GM23338 (cell line): ENCODE data around the gene TTF1.

Source experiments
- CREB1 ChIP-seq: fragments of 250-450 bp; sonication (Bioruptor Pico); IDR thresholded peaks from 2 replicates; pipeline ENCODE4 v1.5.0; 2020; ENCODE audit warnings: low read depth, mild to moderate bottlenecking, moderate library complexity
- CTCF ChIP-seq, 2 experiments: fragments of 200-600 bp in 1 of 2; sonication (generic) in 1 of 2; conservative IDR thresholded peaks; 2 replicates each; pipeline versions ENCODE4 v1.5.1 to v1.6.1; 2016 to 2017; ENCODE audit warnings: antibody characterized with exemption in 2 of 2, low read depth in 2 of 2, mild to moderate bottlenecking in 2 of 2, moderate library complexity in 1 of 2
- EZH2 ChIP-seq: fragments of 200-600 bp; sonication (generic); IDR thresholded peaks from one replicate; pipeline ENCODE4 v1.8.0; 2017; ENCODE audit warnings: antibody characterized with exemption, mild to moderate bottlenecking, low read depth; ENCODE audit not compliant: unreplicated experiment
- EZH2phosphoT487 ChIP-seq: fragments of 200-600 bp; sonication (generic); IDR thresholded peaks from one replicate; pipeline ENCODE4 v1.8.1; 2018; ENCODE audit warnings: antibody characterized with exemption; ENCODE audit not compliant: unreplicated experiment
- NANOG ChIP-seq: IDR thresholded peaks from 2 replicates; pipeline ENCODE4 v1.6.1; 2016; ENCODE audit warnings: antibody characterized with exemption, borderline replicate concordance
- POLR2AphosphoS5 ChIP-seq: IDR thresholded peaks from 2 replicates; pipeline ENCODE4 v1.6.1; 2016; ENCODE audit warnings: antibody characterized with exemption, low read depth
- REST ChIP-seq: IDR thresholded peaks from one replicate; pipeline ENCODE4 v1.6.1; 2018; ENCODE audit warnings: antibody characterized with exemption; ENCODE audit not compliant: unreplicated experiment
- STAT1 ChIP-seq: IDR thresholded peaks from one replicate; pipeline ENCODE4 v1.6.1; 2016; ENCODE audit warnings: antibody characterized with exemption; ENCODE audit not compliant: unreplicated experiment
- ZNF331 ChIP-seq: fragments of 250-450 bp; sonication (Bioruptor Pico); IDR thresholded peaks from 2 replicates; pipeline ENCODE4 v1.5.0; 2020; ENCODE audit warnings: low read depth, mild to moderate bottlenecking, moderate library complexity
- ZNF462 ChIP-seq: fragments of 250-450 bp; sonication (Bioruptor Pico); IDR thresholded peaks from 2 replicates; pipeline ENCODE4 v1.5.0; 2020; ENCODE audit warnings: mild to moderate bottlenecking, moderate library complexity
- TF ChIP-seq, protein P1 (sequence below): IDR thresholded peaks from 2 replicates; pipeline ENCODE4 v1.6.1; 2016; ENCODE audit warnings: antibody characterized with exemption

DNA sequence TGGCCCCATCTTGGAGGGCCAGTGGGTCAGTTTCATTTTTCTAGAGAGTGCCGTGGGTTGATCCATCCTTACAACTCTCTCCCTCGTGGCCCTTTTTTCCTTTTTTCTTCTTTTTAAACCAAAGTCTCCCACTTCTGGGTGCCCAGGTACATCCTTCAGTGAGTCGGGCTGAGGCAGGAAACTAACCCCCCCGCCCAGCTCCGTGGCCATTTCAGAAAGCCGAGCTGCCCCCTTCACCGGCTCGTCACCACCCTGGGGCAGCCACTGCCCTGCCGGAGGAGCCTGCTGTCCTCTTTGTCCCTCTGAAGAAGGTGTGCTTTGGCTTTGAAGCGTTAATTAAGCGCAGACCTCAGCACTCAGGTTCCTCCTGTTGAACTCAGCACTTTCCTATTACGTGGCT is 8.5 kb upstream of the TTF1 start:
- no peak for TF ChIP-seq CTCF (conservative IDR thresholded peaks at IDR 0.05; ENCODE audit: low read depth in 2 of 2)
- no peak for TF ChIP-seq POLR2AphosphoS5
- no peak for TF ChIP-seq ZNF331
- no peak for TF ChIP-seq EZH2
- TF ChIP-seq CREB1 (CRISPR knock-in tag): no peak
- TF ChIP-seq REST: no peak
- no peak for TF ChIP-seq EZH2phosphoT487
- no peak for TF ChIP-seq STAT1
- TF ChIP-seq NANOG: no peak
- TF ChIP-seq, protein P1, sequence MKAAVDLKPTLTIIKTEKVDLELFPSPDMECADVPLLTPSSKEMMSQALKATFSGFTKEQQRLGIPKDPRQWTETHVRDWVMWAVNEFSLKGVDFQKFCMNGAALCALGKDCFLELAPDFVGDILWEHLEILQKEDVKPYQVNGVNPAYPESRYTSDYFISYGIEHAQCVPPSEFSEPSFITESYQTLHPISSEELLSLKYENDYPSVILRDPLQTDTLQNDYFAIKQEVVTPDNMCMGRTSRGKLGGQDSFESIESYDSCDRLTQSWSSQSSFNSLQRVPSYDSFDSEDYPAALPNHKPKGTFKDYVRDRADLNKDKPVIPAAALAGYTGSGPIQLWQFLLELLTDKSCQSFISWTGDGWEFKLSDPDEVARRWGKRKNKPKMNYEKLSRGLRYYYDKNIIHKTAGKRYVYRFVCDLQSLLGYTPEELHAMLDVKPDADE: no peak
- TF ChIP-seq ZNF462 (CRISPR knock-in tag): no peak
